ENCODE measurements around the gene ST14.
"Not testable (repeated sequence)": the region's sequence is repeated elsewhere in the genome, so short reads cannot be mapped to it uniquely, and the experiment has no call there.

DNA sequence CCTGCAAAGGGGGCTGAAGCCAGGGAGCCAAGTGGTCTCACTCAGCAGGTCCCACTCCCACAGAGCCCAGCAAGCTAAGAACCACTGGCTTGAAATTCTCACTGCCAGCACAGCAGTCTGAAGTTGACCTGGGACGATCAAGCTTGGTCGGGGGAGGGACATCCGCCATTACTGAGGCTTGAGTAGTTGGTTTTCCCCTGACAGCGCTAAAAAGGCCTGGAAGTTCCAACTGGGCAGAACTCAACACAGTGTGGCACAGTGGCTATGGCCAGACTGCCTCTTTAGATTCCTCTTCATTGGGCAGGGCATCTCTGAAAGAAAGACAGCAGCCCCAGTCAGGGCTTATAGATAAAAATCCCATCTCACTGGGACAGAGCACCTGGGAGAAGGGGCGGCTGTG, 90.3 kb downstream of the ST14 start:
- not testable (repeated sequence) for TF ChIP-seq NFRKB (IDR thresholded peaks at IDR 0.05); FOXK2 (IDR thresholded peaks at IDR 0.05); ARNT (IDR thresholded peaks at IDR 0.05); L3MBTL2 (conservative IDR thresholded peaks at IDR 0.05); PKNOX1 (IDR thresholded peaks at IDR 0.05); SP1 (IDR thresholded peaks at IDR 0.05)

Data from HEK293T (cell line).